PC-3 (cell line): ENCODE measurements around the gene CDK14.
A peak's percentile ranks its signal among the peaks of the same experiment; 100 is the strongest.

Source experiments
- CTCF ChIP-seq: fragments of 300-600 bp; sonication (generic); conservative IDR thresholded peaks from 2 replicates; pipeline ENCODE4 v1.5.1; 2017; ENCODE audit warnings: antibody characterized with exemption, low read depth, mild to moderate bottlenecking, low read length
- EZH2 ChIP-seq: fragments of 300-600 bp; sonication (generic); IDR thresholded peaks from one replicate; pipeline ENCODE4 v1.6.1; 2017; ENCODE audit warnings: antibody characterized with exemption, mild to moderate bottlenecking, low read length; ENCODE audit not compliant: unreplicated experiment
- EZH2phosphoT487 ChIP-seq: fragments of 300-600 bp; sonication (generic); IDR thresholded peaks from 2 replicates; pipeline ENCODE4 v1.6.1; 2018; ENCODE audit warnings: mild to moderate bottlenecking, antibody characterized with exemption, low read length, borderline replicate concordance

DNA sequence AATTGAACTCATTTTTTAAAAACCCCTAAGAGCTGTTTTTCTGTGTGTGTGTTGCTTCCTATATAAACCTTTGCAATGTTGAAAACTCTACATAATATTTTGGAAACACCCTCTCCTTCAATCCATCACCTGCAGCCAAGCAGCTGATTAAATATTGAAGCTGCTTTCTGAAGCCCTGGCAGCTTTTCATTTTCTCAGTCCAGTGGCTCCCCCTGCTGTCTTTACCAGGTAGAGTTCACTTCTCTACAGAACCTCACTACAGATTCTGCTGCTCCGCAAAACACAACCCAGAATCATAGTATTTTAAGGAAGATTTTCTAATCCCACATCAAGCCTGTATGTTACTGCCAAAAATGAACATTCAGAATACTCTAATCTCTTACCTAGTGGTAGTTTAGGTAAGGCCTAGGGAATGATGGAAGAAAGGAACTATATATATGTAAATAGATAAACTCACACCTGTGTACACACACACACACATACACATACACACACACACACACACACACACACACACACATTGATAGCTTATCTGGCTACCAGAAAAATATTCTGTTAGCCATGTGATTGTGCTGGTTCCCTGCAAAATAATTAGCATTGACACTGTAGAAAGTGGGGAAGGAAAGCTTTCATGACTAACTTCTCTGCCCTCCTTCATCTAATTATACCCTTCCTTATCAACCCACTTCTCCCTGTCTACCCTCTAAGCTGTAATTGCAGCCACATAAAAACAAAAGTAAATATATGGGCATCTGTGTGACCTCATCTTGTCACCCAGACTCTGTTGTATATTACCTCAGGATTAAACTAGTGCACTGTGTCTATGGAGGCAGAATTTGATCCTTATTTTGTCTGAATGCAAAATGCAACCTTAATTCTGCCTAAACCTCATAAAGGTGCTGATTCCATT, 438.6 kb downstream of the CDK14 start:
- TF ChIP-seq CTCF (peak; percentile 81), EZH2 (no peak), EZH2phosphoT487 (no peak)
